Neural cell (in vitro differentiated cells): ENCODE results near the gene WDR7. TPM values are rescaled to one million over a fixed set of nuclear protein-coding genes. Genes with fewer than 3 reads are reported as not detected.

Experiments
- H2AFZ ChIP-seq: fragments of 200-600, 300-800 bp; sonication (generic), shearing (Covaris generic); 2 replicates; pipeline ENCODE4 v1.6.0; 2014; ENCODE audit warnings: low read depth, mild to moderate bottlenecking, antibody characterized with exemption, low read length, moderate library complexity
- H3F3A ChIP-seq: fragments of 200-600 bp; shearing (Covaris generic); 2 replicates; pipeline ENCODE4 v1.6.1; 2016; ENCODE audit warnings: mild to moderate bottlenecking, moderate library complexity, mixed read lengths, antibody characterized with exemption, low read length; ENCODE audit not compliant: insufficient read depth, poor library complexity, severe bottlenecking
- H3K27ac ChIP-seq: fragments of 200-600, 300-800 bp; sonication (generic), shearing (Covaris generic); 2 replicates; pipeline ENCODE4 v1.5.1; 2014; ENCODE audit warnings: mild to moderate bottlenecking, low read length, moderate library complexity
- H3K27me3 ChIP-seq: fragments of 300-800, 200-600 bp; sonication (generic), shearing (Covaris generic); 2 replicates; pipeline ENCODE4 v1.6.0; 2014; ENCODE audit warnings: mild to moderate bottlenecking, low read depth, low read length, moderate library complexity; ENCODE audit not compliant: insufficient read depth
- H3K36me3 ChIP-seq: fragments of 300-800, 200-600 bp; sonication (generic), shearing (Covaris generic); 2 replicates; pipeline ENCODE4 v1.5.1; 2014; ENCODE audit warnings: mild to moderate bottlenecking, antibody characterized with exemption, low read length, moderate library complexity; ENCODE audit not compliant: insufficient read depth
- H3K4me2 ChIP-seq: fragments of 300-800, 200-600 bp; sonication (generic), shearing (Covaris generic); 2 replicates; pipeline ENCODE4 v1.6.0; 2014; ENCODE audit warnings: mild to moderate bottlenecking, low read length
- H3K4me3 ChIP-seq: fragments of 300-800, 200-600 bp; sonication (generic), shearing (Covaris generic); 2 replicates; pipeline ENCODE4 v1.5.1; 2014; ENCODE audit warnings: mild to moderate bottlenecking, low read length, moderate library complexity
- H3K79me2 ChIP-seq: fragments of 200-600 bp; shearing (Covaris generic); replicated peaks from 2 replicates; pipeline ENCODE4 v1.6.0; 2014; ENCODE audit warnings: mild to moderate bottlenecking, low read length, moderate library complexity; ENCODE audit not compliant: insufficient read depth
- H3K9ac ChIP-seq: fragments of 300-800, 200-600 bp; sonication (generic), shearing (Covaris generic); 2 replicates; pipeline ENCODE4 v1.6.1; 2016; ENCODE audit warnings: mild to moderate bottlenecking, low read length, mixed read lengths
- H3K9me2 ChIP-seq: fragments of 200-600 bp; shearing (Covaris generic); 2 replicates; pipeline ENCODE4 v1.6.1; 2016; ENCODE audit warnings: mild to moderate bottlenecking, low read length, mixed read lengths; ENCODE audit not compliant: insufficient read depth
- H3K9me3 ChIP-seq: fragments of 200-600, 300-800 bp; sonication (generic), shearing (Covaris generic); 2 replicates; pipeline ENCODE4 v1.6.1; 2016; ENCODE audit warnings: mild to moderate bottlenecking, mixed run types, low read length, moderate library complexity, mixed read lengths
- H4K20me1 ChIP-seq: fragments of 200-600 bp; shearing (Covaris generic); 2 replicates; pipeline ENCODE4 v1.6.1; 2016; ENCODE audit warnings: mild to moderate bottlenecking, mixed run types; ENCODE audit not compliant: insufficient read depth
- EP300 ChIP-seq: fragments of 450-650 bp; conservative IDR thresholded peaks from 2 replicates; pipeline ENCODE4 v1.6.1; 2014; ENCODE audit warnings: antibody characterized with exemption, mild to moderate bottlenecking, moderate library complexity; ENCODE audit not compliant: poor library complexity, severe bottlenecking
- EZH2 ChIP-seq: fragments of 200-600, 300-800 bp; shearing (Covaris generic), sonication (generic); IDR thresholded peaks from 2 replicates; pipeline ENCODE4 v1.6.1; 2014; ENCODE audit warnings: antibody characterized with exemption, low read length, borderline replicate concordance, mild to moderate bottlenecking; ENCODE audit not compliant: insufficient read depth, poor library complexity, severe bottlenecking
- MXI1 ChIP-seq: fragments of 450-650 bp; conservative IDR thresholded peaks from 2 replicates; pipeline ENCODE4 v1.6.1; 2014; ENCODE audit warnings: antibody characterized with exemption, mild to moderate bottlenecking; ENCODE audit not compliant: poor library complexity, severe bottlenecking
- POLR2AphosphoS5 ChIP-seq: IDR thresholded peaks from 2 replicates; pipeline ENCODE4 v1.6.1; 2012
- RAD21 ChIP-seq: fragments of 450-650 bp; conservative IDR thresholded peaks from 2 replicates; pipeline ENCODE4 v1.6.1; 2014; ENCODE audit warnings: antibody characterized with exemption, mild to moderate bottlenecking, moderate library complexity
- SMC3 ChIP-seq: fragments of 450-650 bp; conservative IDR thresholded peaks from 2 replicates; pipeline ENCODE4 v1.6.1; 2014; ENCODE audit warnings: antibody characterized with exemption, mild to moderate bottlenecking, moderate library complexity; ENCODE audit not compliant: poor library complexity
- TAF1 ChIP-seq: IDR thresholded peaks from 2 replicates; pipeline ENCODE4 v1.6.1; 2012; ENCODE audit warnings: low read depth
- polyA plus RNA-seq: library from polyadenylated mRNA; depleted of rRNA; stranded (reverse); fragments of >200 nt; gene quantifications from 2 replicates; pipeline ENCODE4 v1.2.3, GENCODE V29; 2014
- TF ChIP-seq, protein P1 (sequence below): fragments of 450-650 bp; IDR thresholded peaks from 2 replicates; pipeline ENCODE4 v1.5.1; 2014; ENCODE audit warnings: antibody characterized with exemption, mild to moderate bottlenecking, moderate library complexity; ENCODE audit not compliant: poor library complexity, severe bottlenecking
- TF ChIP-seq, protein P2 (sequence below): IDR thresholded peaks from 2 replicates; pipeline ENCODE4 v1.6.1; 2012; ENCODE audit warnings: borderline replicate concordance

Gene WDR7
- polyA plus RNA-seq, 1 donor from 2014 or later: 15.1 TPM

DNA sequence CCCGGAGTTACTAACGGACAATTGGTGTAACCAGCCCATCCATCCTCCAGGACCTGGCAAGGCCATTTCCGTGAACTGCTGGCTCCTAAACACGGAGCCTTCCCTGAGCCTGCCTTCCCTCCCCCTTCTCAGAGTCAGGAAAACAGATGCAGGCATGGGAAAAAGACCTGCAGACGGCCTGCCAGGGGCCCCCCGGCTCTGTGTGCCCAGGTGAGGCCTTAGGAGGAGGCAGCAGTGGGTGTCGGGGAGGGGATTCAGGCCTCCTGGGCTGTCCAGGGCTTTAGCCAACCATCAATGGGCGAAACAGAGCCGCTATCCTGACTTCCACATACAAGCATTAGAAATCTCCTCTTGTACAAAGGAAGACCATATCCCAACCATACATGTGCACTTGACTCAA, 427.5 kb downstream of the WDR7 start:
- no peaks in the 10 kb centered on the region for H3K9me2 ChIP-seq

DNA sequence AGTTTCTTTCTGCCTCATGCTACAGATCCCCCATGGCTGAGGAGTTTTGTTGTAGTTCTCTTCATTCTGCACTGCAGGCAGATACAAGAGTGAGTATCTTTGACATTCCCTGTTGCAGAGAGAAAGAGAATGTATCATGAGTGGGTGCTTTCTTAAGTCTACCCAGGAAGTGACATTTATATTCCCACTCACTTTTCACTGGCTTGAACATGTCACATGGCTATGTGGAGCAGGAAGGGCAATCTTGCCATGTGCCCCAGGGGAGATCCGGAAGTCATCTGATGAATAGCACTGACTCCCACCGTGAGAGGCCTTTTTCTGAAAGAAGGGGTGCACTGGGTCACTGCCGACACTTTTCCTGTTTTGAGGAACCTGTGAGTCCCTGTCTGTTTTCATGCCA, 429.3 kb downstream of the WDR7 start:
- Histone ChIP-seq H3K27me3 (no peaks in the 10 kb centered on the region), H4K20me1 (no peaks in the 10 kb centered on the region), H3F3A (no peaks in the 10 kb centered on the region), H3K4me3 (no peak overlapping the region), H3K9me3 (no peaks in the 10 kb centered on the region), H3K4me2 (no peak overlapping the region), H3K9me2 (no peaks in the 10 kb centered on the region), H3K36me3 (no peaks in the 10 kb centered on the region), H3K79me2 (no peaks in the 10 kb centered on the region), H3K9ac (no peak overlapping the region), H3K27ac (no peak overlapping the region), H2AFZ (no peak overlapping the region)
- TF ChIP-seq EZH2: no peak
- TF ChIP-seq, protein P1, sequence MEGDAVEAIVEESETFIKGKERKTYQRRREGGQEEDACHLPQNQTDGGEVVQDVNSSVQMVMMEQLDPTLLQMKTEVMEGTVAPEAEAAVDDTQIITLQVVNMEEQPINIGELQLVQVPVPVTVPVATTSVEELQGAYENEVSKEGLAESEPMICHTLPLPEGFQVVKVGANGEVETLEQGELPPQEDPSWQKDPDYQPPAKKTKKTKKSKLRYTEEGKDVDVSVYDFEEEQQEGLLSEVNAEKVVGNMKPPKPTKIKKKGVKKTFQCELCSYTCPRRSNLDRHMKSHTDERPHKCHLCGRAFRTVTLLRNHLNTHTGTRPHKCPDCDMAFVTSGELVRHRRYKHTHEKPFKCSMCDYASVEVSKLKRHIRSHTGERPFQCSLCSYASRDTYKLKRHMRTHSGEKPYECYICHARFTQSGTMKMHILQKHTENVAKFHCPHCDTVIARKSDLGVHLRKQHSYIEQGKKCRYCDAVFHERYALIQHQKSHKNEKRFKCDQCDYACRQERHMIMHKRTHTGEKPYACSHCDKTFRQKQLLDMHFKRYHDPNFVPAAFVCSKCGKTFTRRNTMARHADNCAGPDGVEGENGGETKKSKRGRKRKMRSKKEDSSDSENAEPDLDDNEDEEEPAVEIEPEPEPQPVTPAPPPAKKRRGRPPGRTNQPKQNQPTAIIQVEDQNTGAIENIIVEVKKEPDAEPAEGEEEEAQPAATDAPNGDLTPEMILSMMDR: no peak
- no peak for TF ChIP-seq POLR2AphosphoS5
- TF ChIP-seq RAD21: no peak
- TF ChIP-seq TAF1: no peak
- no peak for TF ChIP-seq MXI1
- TF ChIP-seq EP300: no peak
- TF ChIP-seq, protein P2, sequence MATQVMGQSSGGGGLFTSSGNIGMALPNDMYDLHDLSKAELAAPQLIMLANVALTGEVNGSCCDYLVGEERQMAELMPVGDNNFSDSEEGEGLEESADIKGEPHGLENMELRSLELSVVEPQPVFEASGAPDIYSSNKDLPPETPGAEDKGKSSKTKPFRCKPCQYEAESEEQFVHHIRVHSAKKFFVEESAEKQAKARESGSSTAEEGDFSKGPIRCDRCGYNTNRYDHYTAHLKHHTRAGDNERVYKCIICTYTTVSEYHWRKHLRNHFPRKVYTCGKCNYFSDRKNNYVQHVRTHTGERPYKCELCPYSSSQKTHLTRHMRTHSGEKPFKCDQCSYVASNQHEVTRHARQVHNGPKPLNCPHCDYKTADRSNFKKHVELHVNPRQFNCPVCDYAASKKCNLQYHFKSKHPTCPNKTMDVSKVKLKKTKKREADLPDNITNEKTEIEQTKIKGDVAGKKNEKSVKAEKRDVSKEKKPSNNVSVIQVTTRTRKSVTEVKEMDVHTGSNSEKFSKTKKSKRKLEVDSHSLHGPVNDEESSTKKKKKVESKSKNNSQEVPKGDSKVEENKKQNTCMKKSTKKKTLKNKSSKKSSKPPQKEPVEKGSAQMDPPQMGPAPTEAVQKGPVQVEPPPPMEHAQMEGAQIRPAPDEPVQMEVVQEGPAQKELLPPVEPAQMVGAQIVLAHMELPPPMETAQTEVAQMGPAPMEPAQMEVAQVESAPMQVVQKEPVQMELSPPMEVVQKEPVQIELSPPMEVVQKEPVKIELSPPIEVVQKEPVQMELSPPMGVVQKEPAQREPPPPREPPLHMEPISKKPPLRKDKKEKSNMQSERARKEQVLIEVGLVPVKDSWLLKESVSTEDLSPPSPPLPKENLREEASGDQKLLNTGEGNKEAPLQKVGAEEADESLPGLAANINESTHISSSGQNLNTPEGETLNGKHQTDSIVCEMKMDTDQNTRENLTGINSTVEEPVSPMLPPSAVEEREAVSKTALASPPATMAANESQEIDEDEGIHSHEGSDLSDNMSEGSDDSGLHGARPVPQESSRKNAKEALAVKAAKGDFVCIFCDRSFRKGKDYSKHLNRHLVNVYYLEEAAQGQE: no peak

More for the DNA sequence above, 427.5 kb downstream of the WDR7 start:
- Histone ChIP-seq H2AFZ (no peak overlapping the region), H3F3A (no peaks in the 10 kb centered on the region), H3K36me3 (no peaks in the 10 kb centered on the region), H3K27me3 (no peaks in the 10 kb centered on the region), H3K79me2 (no peaks in the 10 kb centered on the region), H3K9me3 (no peaks in the 10 kb centered on the region), H3K9ac (no peak overlapping the region), H3K4me2 (no peak overlapping the region), H4K20me1 (no peaks in the 10 kb centered on the region), H3K27ac (no peak overlapping the region), H3K4me3 (no peak overlapping the region)
- TF ChIP-seq EZH2: no peak
- TF ChIP-seq POLR2AphosphoS5: no peak
- TF ChIP-seq TAF1: no peak
- TF ChIP-seq, protein P2: no peak
- TF ChIP-seq MXI1: no peak
- TF ChIP-seq EP300: no peak
- TF ChIP-seq RAD21: no peak
- TF ChIP-seq, protein P1: no peak
- no peak for TF ChIP-seq SMC3
